CD14-positive monocyte (primary cell): ENCODE measurements around the gene SLC16A9. TPM values are rescaled to one million over a fixed set of nuclear protein-coding genes. Genes with fewer than 3 reads are reported as not detected.

Experiments
- DNase-seq, 3 donors: peaks; one replicate each; pipeline ENCODE4 v3.0.0-alpha.2; 2011 to 2022
- H2AFZ ChIP-seq: 2 replicates; pipeline ENCODE4 v1.6.0; 2012; ENCODE audit warnings: mild to moderate bottlenecking, low read depth, low read length, inconsistent platforms; ENCODE audit not compliant: insufficient read depth, poor library complexity, severe bottlenecking
- H3K27ac ChIP-seq, 2 donors: 1 replicate in 1 of 2; 2 replicates in 1 of 2; pipeline ENCODE4 v1.5.1; 2012 to 2013; ENCODE audit warnings: low read length in 2 of 2, control low read depth in 1 of 2, inconsistent platforms in 1 of 2, low read depth in 1 of 2, mild to moderate bottlenecking in 1 of 2
- H3K27me3 ChIP-seq, 2 donors: one replicate each; pipeline versions ENCODE4 v1.6.0 to v1.6.1; 2011 to 2013; ENCODE audit warnings: low read length in 2 of 2; ENCODE audit not compliant: control insufficient read depth in 2 of 2, insufficient read depth in 2 of 2
- H3K36me3 ChIP-seq, 2 donors: replicated peaks in 1 of 2; 1 replicate in 1 of 2; 2 replicates in 1 of 2; pipeline versions ENCODE4 v1.5.1 to v1.6.1; 2012 to 2013; ENCODE audit warnings: low read length in 2 of 2, control low read depth in 1 of 2, inconsistent platforms in 1 of 2, mild to moderate bottlenecking in 1 of 2; ENCODE audit not compliant: insufficient read depth in 2 of 2, control insufficient read depth in 1 of 2
- H3K4me1 ChIP-seq, 2 donors: 1 replicate in 1 of 2; 2 replicates in 1 of 2; pipeline versions ENCODE4 v1.5.1 to v1.6.1; 2012 to 2013; ENCODE audit warnings: low read length in 2 of 2, control low read depth in 1 of 2, inconsistent platforms in 1 of 2, mild to moderate bottlenecking in 1 of 2, moderate library complexity in 1 of 2; ENCODE audit not compliant: insufficient read depth in 2 of 2, control insufficient read depth in 1 of 2
- H3K4me2 ChIP-seq: replicated peaks from 2 replicates; pipeline ENCODE3; 2012; ENCODE audit warnings: low read length, moderate library complexity, mild to moderate bottlenecking; ENCODE audit not compliant: poor library complexity, severe bottlenecking; ENCODE audit errors: extremely low read depth
- H3K4me3 ChIP-seq, 3 experiments: fragments of 200-600 bp in 1 of 3; sonication (generic) in 1 of 3; replicated peaks in 1 of 3; 1 replicate in 2 of 3; 2 replicates in 1 of 3; pipeline ENCODE4 v1.5.1; 2011 to 2013; ENCODE audit warnings: low read length in 3 of 3, mild to moderate bottlenecking in 3 of 3, control low read depth in 2 of 3, low read depth in 2 of 3, inconsistent platforms in 1 of 3, moderate library complexity in 1 of 3
- H3K79me2 ChIP-seq: 2 replicates; pipeline ENCODE4 v1.6.0; 2012; ENCODE audit warnings: mild to moderate bottlenecking, control low read depth, inconsistent platforms, low read length, moderate library complexity; ENCODE audit not compliant: insufficient read depth
- H3K9ac ChIP-seq: 2 replicates; pipeline ENCODE4 v1.6.0; 2017; ENCODE audit warnings: low read length, mild to moderate bottlenecking; ENCODE audit not compliant: insufficient read depth, poor library complexity, severe bottlenecking
- H3K9me3 ChIP-seq, 2 donors: replicated peaks in 1 of 2; 1 replicate in 1 of 2; 2 replicates in 1 of 2; pipeline versions ENCODE4 v1.5.1 to v1.6.1; 2012 to 2013; ENCODE audit warnings: low read length in 2 of 2, control low read depth in 1 of 2; ENCODE audit not compliant: control insufficient read depth in 1 of 2, insufficient read depth in 1 of 2
- H4K20me1 ChIP-seq: 2 replicates; pipeline ENCODE4 v1.6.0; 2012; ENCODE audit warnings: mild to moderate bottlenecking, low read length, control low read depth, moderate library complexity; ENCODE audit not compliant: insufficient read depth
- H3K27ac Mint-ChIP-seq, 7 donors: one replicate each; pipeline ENCODE4 v1.8.0; 2020; ENCODE audit warnings: mild to moderate bottlenecking in 7 of 7, mixed read lengths in 7 of 7, moderate library complexity in 6 of 7, inconsistent platforms in 2 of 7
- H3K27me3 Mint-ChIP-seq, 3 donors: one replicate each; pipeline ENCODE4 v1.8.0; 2021 to 2022; ENCODE audit warnings: low read depth in 3 of 3, mild to moderate bottlenecking in 3 of 3, mixed read lengths in 3 of 3, moderate library complexity in 3 of 3, inconsistent platforms in 1 of 3
- H3K36me3 Mint-ChIP-seq, 2 donors: one replicate each; pipeline ENCODE4 v1.8.0; 2020; ENCODE audit warnings: mixed read lengths in 2 of 2, inconsistent platforms in 1 of 2, mild to moderate bottlenecking in 1 of 2
- H3K4me1 Mint-ChIP-seq: one replicate; pipeline ENCODE4 v1.8.0; 2020; ENCODE audit warnings: mild to moderate bottlenecking, mixed read lengths
- H3K4me3 Mint-ChIP-seq, 2 donors: one replicate each; pipeline ENCODE4 v1.8.0; 2020; ENCODE audit warnings: mild to moderate bottlenecking in 2 of 2, mixed read lengths in 2 of 2, moderate library complexity in 1 of 2
- H3K9me3 Mint-ChIP-seq, 7 donors: one replicate each; pipeline ENCODE4 v1.8.0; 2020 to 2022; ENCODE audit warnings: mixed read lengths in 7 of 7, mild to moderate bottlenecking in 6 of 7, moderate library complexity in 6 of 7, inconsistent platforms in 2 of 7
- CTCF ChIP-seq: fragments of 200-600 bp; IDR thresholded peaks from one replicate; pipeline ENCODE4 v1.8.0; 2022; ENCODE audit warnings: antibody characterized with exemption, mild to moderate bottlenecking
- WGBS: methylation state at CpG from one replicate; pipeline ENCODE4 v1.1.5; 2013; ENCODE audit warnings: missing lambda C conversion rate; ENCODE audit not compliant: insufficient coverage; 5-methylcytosine and 5-hydroxymethylcytosine counted together
- intact Hi-C, 2 donors: fragments of 100-400 bp; cut with micrococcal nuclease; formaldehyde crosslinking; loops; one replicate each; pipeline versions ENCODE4 v1.15.0 to v1.15.1; 2023
- polyA plus RNA-seq, 3 donors: library from polyadenylated mRNA; depleted of rRNA in 1 of 3; unstranded in 2 of 3; stranded (reverse) in 1 of 3; fragments of 300-500 nt in 2 of 3; fragments of >200 nt in 1 of 3; fragmentation: Illumina TruSeq in 2 of 3; gene quantifications; 1 replicate in 2 of 3; 2 replicates in 1 of 3; pipeline ENCODE4 v1.2.3, GENCODE V29; 2012 to 2021

The SLC16A9 gene
- polyA plus RNA-seq, 3 donors = not detected

GRCh38 chr10:59657724-59658123, 51.9 kb downstream of the SLC16A9 start:
- Histone ChIP-seq H3K4me1 (no peaks in the 10 kb centered on the region), H3K36me3 (no peaks in the 10 kb centered on the region), H3K9me3 (no peaks in the 10 kb centered on the region), H4K20me1 (no peaks in the 10 kb centered on the region), H3K79me2 (no peaks in the 10 kb centered on the region), H3K9ac (no peak overlapping the region), H3K27me3 (no peaks in the 10 kb centered on the region), H3K27ac (no peak overlapping the region), H3K4me3 (no peak overlapping the region), H3K4me2 (no peak overlapping the region), H2AFZ (no peak overlapping the region)
- H3K27me3 Mint-ChIP-seq = no peaks in the 10 kb centered on the region
- WGBS = no CpG with 5 or more reads among the region's 1 CpG
- H3K36me3 Mint-ChIP-seq = no peaks in the 10 kb centered on the region
- intact Hi-C loops = no loop called here
- no peak for DNase-seq
- peaks cover 6% of the 10 kb centered on the region for H3K4me1 Mint-ChIP-seq
- no peak for TF ChIP-seq CTCF
- H3K4me3 Mint-ChIP-seq = no peak overlapping the region
- H3K9me3 Mint-ChIP-seq = peaks cover 10 to 20% (median 12%) of the 10 kb centered on the region in 7 donors
- H3K27ac Mint-ChIP-seq = no peak overlapping the region

GRCh38 chr10:59655309-59655708, 54.3 kb downstream of the SLC16A9 start:
- Histone ChIP-seq H3K4me1 (no peaks in the 10 kb centered on the region), H3K9me3 (no peaks in the 10 kb centered on the region), H2AFZ (no peak overlapping the region), H3K79me2 (no peaks in the 10 kb centered on the region), H3K9ac (no peak overlapping the region), H3K4me2 (no peak overlapping the region), H4K20me1 (no peaks in the 10 kb centered on the region), H3K4me3 (no peak overlapping the region), H3K27me3 (no peaks in the 10 kb centered on the region), H3K36me3 (no peaks in the 10 kb centered on the region), H3K27ac (no peak overlapping the region)
- TF ChIP-seq CTCF = no peak
- WGBS = no CpG with 5 or more reads among the region's 1 CpG
- H3K9me3 Mint-ChIP-seq = peaks cover 2 to 13% (median 7%) of the 10 kb centered on the region in 7 donors
- no peak overlapping the region for H3K4me3 Mint-ChIP-seq
- no peaks in the 10 kb centered on the region for H3K36me3 Mint-ChIP-seq
- DNase-seq = no peak
- H3K27me3 Mint-ChIP-seq = no peaks in the 10 kb centered on the region
- H3K27ac Mint-ChIP-seq = no peak overlapping the region
- H3K4me1 Mint-ChIP-seq = peaks cover 6% of the 10 kb centered on the region
- intact Hi-C loops = no loop called here
